Progenitor cell of endocrine pancreas (in vitro differentiated cells): ENCODE results near the gene IGFBP2. TPM values are rescaled to one million over a fixed set of nuclear protein-coding genes. Genes with fewer than 3 reads are reported as not detected.
A peak's percentile ranks its signal among the peaks of the same experiment; 100 is the strongest.

ENCODE experiments used
- DNase-seq: peaks from one replicate; pipeline ENCODE4 v3.0.0; 2021; ENCODE audit warnings: low spot score; ENCODE audit not compliant: unreplicated experiment
- H3K27ac Mint-ChIP-seq: 2 replicates; pipeline ENCODE4 v1.8.0; 2021; ENCODE audit warnings: mild to moderate bottlenecking, moderate library complexity, mixed read lengths
- H3K27me3 Mint-ChIP-seq: 2 replicates; pipeline ENCODE4 v1.8.0; 2021; ENCODE audit warnings: mixed read lengths
- H3K36me3 Mint-ChIP-seq: 2 replicates; pipeline ENCODE4 v1.8.0; 2022; ENCODE audit warnings: mixed read lengths; ENCODE audit not compliant: insufficient read depth
- H3K4me1 Mint-ChIP-seq: 2 replicates; pipeline ENCODE4 v1.8.0; 2021; ENCODE audit warnings: low read depth, mixed read lengths
- H3K4me3 Mint-ChIP-seq: 2 replicates; pipeline ENCODE4 v1.8.0; 2021; ENCODE audit warnings: low read depth, mild to moderate bottlenecking, moderate library complexity, mixed read lengths
- H3K9me3 Mint-ChIP-seq: 2 replicates; pipeline ENCODE4 v1.8.0; 2021; ENCODE audit warnings: low read depth, mixed read lengths
- CTCF ChIP-seq: fragments of 200-600 bp; sonication (generic); IDR thresholded peaks from one replicate; pipeline ENCODE4 v1.5.0; 2021; ENCODE audit warnings: antibody characterized with exemption, mild to moderate bottlenecking; ENCODE audit not compliant: unreplicated experiment
- total RNA-seq: library from RNA; stranded (reverse); gene quantifications from 2 replicates; pipeline ENCODE4 v1.2.1, GENCODE V29; 2021

The IGFBP2 gene
- total RNA-seq, 1 donor from 2014 or later, result 249 TPM

- DNase-seq, result no peak
- Mint-ChIP-seq H3K4me3 (no peak overlapping the region), H3K9me3 (no peaks in the 10 kb centered on the region), H3K36me3 (no peaks in the 10 kb centered on the region), H3K4me1 (peaks cover 1% of the 10 kb centered on the region), H3K27ac (peak overlapping the region; percentile 35), H3K27me3 (no peaks in the 10 kb centered on the region)
- TF ChIP-seq CTCF, result no peak
These were observed 37.8 kb downstream of the IGFBP2 start for GRCh38 chr2:216671081-216671411.

GRCh38 chr2:216671791-216672343 is 38.6 kb downstream of the IGFBP2 start:
- Mint-ChIP-seq H3K4me1 (no peaks in the 10 kb centered on the region), H3K9me3 (no peaks in the 10 kb centered on the region), H3K36me3 (no peaks in the 10 kb centered on the region), H3K27ac (no peak overlapping the region), H3K4me3 (no peak overlapping the region), H3K27me3 (no peaks in the 10 kb centered on the region)
- DNase-seq, result no peak
- no peak for TF ChIP-seq CTCF

- Mint-ChIP-seq H3K27ac (peak overlapping the region; percentile 80), H3K9me3 (no peaks in the 10 kb centered on the region), H3K4me1 (no peaks in the 10 kb centered on the region), H3K36me3 (no peaks in the 10 kb centered on the region), H3K27me3 (no peaks in the 10 kb centered on the region), H3K4me3 (no peak overlapping the region)
- TF ChIP-seq CTCF, result no peak
- no peak for DNase-seq
These were observed 39.2 kb downstream of the IGFBP2 start for GRCh38 chr2:216672466-216672865.

- Mint-ChIP-seq H3K27ac (no peak overlapping the region), H3K4me3 (no peak overlapping the region), H3K27me3 (no peaks in the 10 kb centered on the region), H3K9me3 (no peaks in the 10 kb centered on the region), H3K36me3 (no peaks in the 10 kb centered on the region), H3K4me1 (no peaks in the 10 kb centered on the region)
- no peak for TF ChIP-seq CTCF
- DNase-seq, result no peak
These were observed 39.8 kb downstream of the IGFBP2 start for GRCh38 chr2:216673021-216673420.

GRCh38 chr2:216673609-216674008 is 40.4 kb downstream of the IGFBP2 start:
- DNase-seq, result no peak
- Mint-ChIP-seq H3K9me3 (no peaks in the 10 kb centered on the region), H3K27me3 (no peaks in the 10 kb centered on the region), H3K4me3 (no peak overlapping the region), H3K36me3 (no peaks in the 10 kb centered on the region), H3K4me1 (no peaks in the 10 kb centered on the region), H3K27ac (no peak overlapping the region)
- TF ChIP-seq CTCF, result no peak
